H1 (cell line): ENCODE data around the gene HMGCL. TPM values are rescaled to one million over a fixed set of nuclear protein-coding genes. Genes with fewer than 3 reads are reported as not detected.

ENCODE experiments used
- CTCF ChIA-PET: fragments of 300-600 bp; sonication (Branson Sonifier 250); formaldehyde crosslinking; loops from one replicate; lab custom pipeline; 2021; ENCODE audit not compliant: partially characterized antibody; lab: Charles Lee
- POLR2A ChIA-PET: fragments of 300-600 bp; sonication (Branson Sonifier 250); formaldehyde crosslinking; loops from one replicate; lab custom pipeline; 2021; ENCODE audit warnings: inconsistent platforms; ENCODE audit not compliant: partially characterized antibody; lab: Charles Lee
- DNase-seq, 2 experiments: peaks; one replicate each; pipeline versions ENCODE4 v3.0.0 to v3.0.0-alpha.2; 2010 to 2022; ENCODE audit warnings: low spot score in 2 of 2, low read depth in 1 of 2, mixed read lengths in 1 of 2
- FAIRE-seq: peaks from 2 replicates; lab custom pipeline; 2011; peaks lifted over from hg19 to GRCh38; lab: Jason Lieb, UNC
- H2AFZ ChIP-seq: 2 replicates; pipeline ENCODE4 v1.8.1; 2012; ENCODE audit warnings: low read length, inconsistent platforms
- H2AK5ac ChIP-seq: 2 replicates; pipeline ENCODE4 v1.6.1; 2013; ENCODE audit warnings: low read depth, low read length
- H2BK120ac ChIP-seq: replicated peaks from 2 replicates; pipeline ENCODE3; 2013; ENCODE audit warnings: low read depth, low read length, inconsistent platforms
- H2BK12ac ChIP-seq: 2 replicates; pipeline ENCODE4 v1.6.1; 2013; ENCODE audit warnings: low read depth, low read length
- H2BK15ac ChIP-seq: 2 replicates; pipeline ENCODE4 v1.6.1; 2013; ENCODE audit warnings: low read length
- H2BK20ac ChIP-seq: 2 replicates; pipeline ENCODE4 v1.6.1; 2013; ENCODE audit warnings: low read length
- H2BK5ac ChIP-seq: 2 replicates; pipeline ENCODE4 v1.6.1; 2013; ENCODE audit warnings: low read depth, low read length
- H3K14ac ChIP-seq: 2 replicates; pipeline ENCODE4 v1.6.1; 2013; ENCODE audit warnings: inconsistent platforms; ENCODE audit not compliant: insufficient read length
- H3K18ac ChIP-seq: 2 replicates; pipeline ENCODE4 v1.6.1; 2013; ENCODE audit warnings: low read length; ENCODE audit errors: extremely low read depth
- H3K23ac ChIP-seq: 2 replicates; pipeline ENCODE4 v1.6.1; 2013; ENCODE audit warnings: inconsistent platforms; ENCODE audit not compliant: insufficient read length
- H3K23me2 ChIP-seq: 2 replicates; pipeline ENCODE4 v1.6.1; 2013; ENCODE audit warnings: low read depth, low read length
- H3K27ac ChIP-seq: 2 replicates; pipeline ENCODE4 v1.6.1; 2011; ENCODE audit warnings: low read depth, low read length, inconsistent platforms
- H3K27me3 ChIP-seq, 4 experiments: replicated peaks in 1 of 4; 1 replicate in 1 of 4; 2 replicates in 3 of 4; pipeline versions ENCODE4 v1.6.1 to v1.8.1; 2011 to 2013; ENCODE audit warnings: low read length in 3 of 4, mild to moderate bottlenecking in 3 of 4, inconsistent platforms in 2 of 4, mixed read lengths in 2 of 4, moderate library complexity in 1 of 4; ENCODE audit not compliant: control insufficient read depth in 3 of 4, insufficient read depth in 3 of 4; ENCODE audit errors: extremely low read depth in 1 of 4
- H3K36me3 ChIP-seq, 4 experiments: 2 replicates each; pipeline versions ENCODE4 v1.6.1 to v1.8.1; 2011 to 2013; ENCODE audit warnings: mild to moderate bottlenecking in 4 of 4, low read length in 3 of 4, moderate library complexity in 2 of 4, control low read depth in 1 of 4, inconsistent platforms in 1 of 4; ENCODE audit not compliant: insufficient read depth in 4 of 4, control insufficient read depth in 2 of 4
- H3K4ac ChIP-seq: replicated peaks from 2 replicates; pipeline ENCODE3; 2013; ENCODE audit warnings: low read length, low read depth, mixed read lengths, inconsistent platforms; ENCODE audit not compliant: insufficient read length
- H3K4me1 ChIP-seq, 4 experiments: replicated peaks in 1 of 4; 1 replicate in 1 of 4; 2 replicates in 3 of 4; pipeline versions ENCODE4 v1.6.1 to v1.8.1; 2011 to 2013; ENCODE audit warnings: low read length in 3 of 4, inconsistent platforms in 2 of 4, mixed read lengths in 1 of 4; ENCODE audit not compliant: insufficient read depth in 4 of 4, control insufficient read depth in 3 of 4
- H3K4me2 ChIP-seq, 2 experiments: 2 replicates each; pipeline versions ENCODE4 v1.6.1 to v1.8.1; 2011 to 2013; ENCODE audit warnings: low read depth in 2 of 2, low read length in 2 of 2, control low read depth in 1 of 2, inconsistent platforms in 1 of 2, mild to moderate bottlenecking in 1 of 2; ENCODE audit not compliant: insufficient read depth in 1 of 2
- H3K4me3 ChIP-seq, 4 experiments: fragments of 200-600, 300-600 bp in 1 of 4; sonication (generic), shearing (Covaris generic), sonication (Bioruptor Twin) in 1 of 4; 2 replicates each; pipeline versions ENCODE4 v1.5.1 to v1.8.1; 2011 to 2016; ENCODE audit warnings: low read length in 4 of 4, low read depth in 3 of 4, control low read depth in 2 of 4, inconsistent platforms in 2 of 4, mild to moderate bottlenecking in 2 of 4, mixed read lengths in 1 of 4, moderate library complexity in 1 of 4; ENCODE audit not compliant: insufficient read depth in 2 of 4; ENCODE audit errors: extremely low read depth in 1 of 4
- H3K56ac ChIP-seq: replicated peaks from 2 replicates; pipeline ENCODE3; 2013; ENCODE audit warnings: low read depth, mild to moderate bottlenecking, mixed read lengths, low read length, inconsistent platforms; ENCODE audit not compliant: insufficient read length
- H3K79me1 ChIP-seq: 2 replicates; pipeline ENCODE4 v1.6.1; 2013; ENCODE audit warnings: low read depth, low read length, control low read depth
- H3K79me2 ChIP-seq, 2 experiments: 2 replicates each; pipeline versions ENCODE4 v1.6.1 to v1.8.1; 2012 to 2013; ENCODE audit warnings: low read length in 2 of 2, mild to moderate bottlenecking in 2 of 2, inconsistent platforms in 1 of 2; ENCODE audit not compliant: insufficient read depth in 2 of 2, control insufficient read depth in 1 of 2
- H3K9ac ChIP-seq, 4 experiments: replicated peaks in 1 of 4; 1 replicate in 1 of 4; 2 replicates in 3 of 4; pipeline versions ENCODE4 v1.6.1 to v1.8.1; 2011 to 2013; ENCODE audit warnings: low read depth in 3 of 4, low read length in 3 of 4, control low read depth in 2 of 4, mild to moderate bottlenecking in 2 of 4, moderate library complexity in 2 of 4, inconsistent platforms in 1 of 4; ENCODE audit errors: extremely low read depth in 1 of 4
- H3K9me3 ChIP-seq, 2 experiments: 2 replicates each; pipeline versions ENCODE4 v1.6.1 to v1.8.1; 2012 to 2013; ENCODE audit warnings: mild to moderate bottlenecking in 2 of 2, moderate library complexity in 2 of 2, control low read depth in 1 of 2, inconsistent platforms in 1 of 2, low read depth in 1 of 2, low read length in 1 of 2, mixed read lengths in 1 of 2; ENCODE audit not compliant: insufficient read depth in 2 of 2
- H4K20me1 ChIP-seq, 2 experiments: replicated peaks in 1 of 2; 2 replicates each; pipeline versions ENCODE3 to v1.8.1; 2011 to 2013; ENCODE audit warnings: inconsistent platforms in 2 of 2, low read length in 2 of 2, mild to moderate bottlenecking in 1 of 2; ENCODE audit not compliant: insufficient read depth in 2 of 2, control insufficient read depth in 1 of 2
- H4K5ac ChIP-seq: 2 replicates; pipeline ENCODE4 v1.6.1; 2013; ENCODE audit warnings: low read length, low read depth, mixed read lengths, inconsistent platforms; ENCODE audit not compliant: insufficient read length
- H4K8ac ChIP-seq: 2 replicates; pipeline ENCODE4 v1.8.0; 2013; ENCODE audit warnings: mild to moderate bottlenecking, moderate library complexity, low read length, inconsistent platforms; ENCODE audit not compliant: insufficient read depth; ENCODE audit errors: extremely low read depth
- H4K91ac ChIP-seq: replicated peaks from 2 replicates; pipeline ENCODE3; 2013; ENCODE audit warnings: low read length, mixed read lengths, inconsistent platforms; ENCODE audit not compliant: insufficient read length
- SP1 ChIP-seq: IDR thresholded peaks from 2 replicates; pipeline ENCODE4 v1.6.1; 2011; ENCODE audit warnings: low read depth, low read length
- WGBS, 2 experiments: shearing (Covaris generic) in 1 of 2; methylation state at CpG; one replicate each; pipeline versions ENCODE4 v1.1.6 to v1.1.7; 2013 to 2015; ENCODE audit warnings: low lambda C conversion rate in 2 of 2, mixed read lengths in 2 of 2, inconsistent platforms in 1 of 2, low coverage in 1 of 2, missing lambda C conversion rate in 1 of 2; ENCODE audit not compliant: insufficient replicate concordance in 2 of 2, insufficient coverage in 1 of 2, insufficient read length in 1 of 2; ENCODE audit errors: extremely low coverage in 1 of 2, missing lambda C conversion rate in 1 of 2; 5-methylcytosine and 5-hydroxymethylcytosine counted together
- polyA plus RNA-seq, 7 experiments: library from polyadenylated mRNA; depleted of rRNA in 3 of 7; stranded (reverse) in 5 of 7; unstranded in 2 of 7; fragments of >200 nt in 5 of 7; fragments of 200-250 nt in 2 of 7; gene quantifications; 1 replicate in 5 of 7; 2 replicates in 1 of 7; 4 replicates in 1 of 7; pipeline versions ENCODE4 v1.2.1 to v1.2.3, GENCODE V29; 2011 to 2013; ENCODE audit warnings: missing spikeins in 2 of 7, mixed read lengths in 2 of 7
- total RNA-seq: library from RNA; stranded (reverse); fragmentation: NEBNext Ultra II Directional; extraction: Animal tissue kit (Norgen Biotek cat#: 25700); gene quantifications from 2 replicates; pipeline ENCODE4 v1.2.1, GENCODE V29; 2021
- TF ChIP-seq, protein P1 (sequence below), 3 experiments: IDR thresholded peaks; 1 replicate in 2 of 3; 2 replicates in 1 of 3; pipeline versions ENCODE4 v1.5.1 to v1.6.1; 2011; ENCODE audit warnings: low read length in 3 of 3, mild to moderate bottlenecking in 3 of 3, inconsistent platforms in 2 of 3, low read depth in 1 of 3, moderate library complexity in 1 of 3; ENCODE audit not compliant: insufficient read depth in 1 of 3; ENCODE audit errors: control extremely low read depth in 1 of 3

Gene HMGCL
- total and polyA plus RNA-seq, 2 of the 8 experiments (the other 6 are each of a cell fraction or from before 2014, with no cell fraction given) = 13.7 to 19.5 TPM

DNA sequence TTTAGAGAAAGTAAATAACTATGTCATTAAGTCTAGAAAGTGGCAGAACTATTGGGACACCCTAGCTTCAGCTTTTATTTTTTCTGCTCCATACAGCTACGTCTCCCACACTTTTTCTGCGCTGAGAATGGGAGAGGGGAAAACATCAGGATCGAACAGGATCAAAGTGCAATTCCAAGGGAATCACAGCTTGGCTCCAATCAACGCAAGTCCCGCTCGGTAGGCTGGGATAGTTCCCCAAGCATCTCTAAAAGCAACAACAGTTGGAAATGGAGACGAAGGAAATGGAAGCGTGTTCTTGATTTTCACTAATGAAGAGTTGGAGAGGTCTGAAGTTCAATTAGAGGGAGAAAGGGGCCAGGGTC lies 536 bp downstream of the HMGCL start:
- no peak overlapping the region; the same call in 1 of the 2 replicates for H3K18ac ChIP-seq
- CTCF ChIA-PET = interaction anchor here (0.9 to 8.5 kb wide), 5 partner anchors 14 to 79 kb away, joined by 3 to 99 read pairs (median 6); no protein-coding TSS in a partner anchor
- peaks cover 0 to 3% of the 10 kb centered on the region in 2 experiments; a peak in 1 of 4 replicates for H3K79me2 ChIP-seq
- peaks cover 4% of the 10 kb centered on the region for H3K23me2 ChIP-seq
- H3K4ac ChIP-seq = no peak overlapping the region
- no peak overlapping the region for H3K14ac ChIP-seq
- H2BK20ac ChIP-seq = no peak overlapping the region
- peak overlapping the region; percentile 98 for H4K8ac ChIP-seq
- H4K20me1 ChIP-seq = no peaks in the 10 kb centered on the region
- H2BK120ac ChIP-seq = peak overlapping the region; percentile 68
- H3K27ac ChIP-seq = peak overlapping the region; percentile 96
- H3K23ac ChIP-seq = no peak overlapping the region
- DNase-seq (no peak), FAIRE-seq (no peak)
- 0 out of 2 replicates have a peak, but pooled peaks cover 3% of the 10 kb centered on the region for H3K79me1 ChIP-seq
- 9% methylated on average over 8 of the region's 8 CpGs; no CpG with 5 or more reads in 1 of the 2 experiments for WGBS, 2 experiments
- H4K91ac ChIP-seq = no peak overlapping the region
- POLR2A ChIA-PET = interaction anchor here (0.7 to 4.2 kb wide), 10 partner anchors 8 to 63 kb away, joined by 3 to 28 read pairs (median 4); partner anchors contain the start of genes GALE and PITHD1
- H3K4me3 ChIP-seq = peak overlapping the region; percentile 90 to 96 (median 94)
- no peaks in the 10 kb centered on the region for H3K27me3 ChIP-seq
- H3K56ac ChIP-seq = peak overlapping the region; percentile 42
- H2AFZ ChIP-seq = peak overlapping the region; percentile 28; the same call in 1 of the 2 replicates
- H3K4me2 ChIP-seq = peak overlapping the region; percentile 86 to 88
- H3K4me1 ChIP-seq = peaks cover 0 to 6% (median 1%) of the 10 kb centered on the region in 4 experiments; a peak in 2 of 7 replicates
- H2BK15ac ChIP-seq = no peak overlapping the region
- H2AK5ac ChIP-seq = no peak overlapping the region
- H3K36me3 ChIP-seq = no peaks in the 10 kb centered on the region
- peak overlapping the region; percentile 32 for H4K5ac ChIP-seq
- peak overlapping the region; percentile 96 for H2BK5ac ChIP-seq
- no peak overlapping the region for H2BK12ac ChIP-seq
- H3K9ac ChIP-seq = peak overlapping the region; percentile 90 to 94 (median 93)
- no peaks in the 10 kb centered on the region for H3K9me3 ChIP-seq
- TF ChIP-seq, protein P1, sequence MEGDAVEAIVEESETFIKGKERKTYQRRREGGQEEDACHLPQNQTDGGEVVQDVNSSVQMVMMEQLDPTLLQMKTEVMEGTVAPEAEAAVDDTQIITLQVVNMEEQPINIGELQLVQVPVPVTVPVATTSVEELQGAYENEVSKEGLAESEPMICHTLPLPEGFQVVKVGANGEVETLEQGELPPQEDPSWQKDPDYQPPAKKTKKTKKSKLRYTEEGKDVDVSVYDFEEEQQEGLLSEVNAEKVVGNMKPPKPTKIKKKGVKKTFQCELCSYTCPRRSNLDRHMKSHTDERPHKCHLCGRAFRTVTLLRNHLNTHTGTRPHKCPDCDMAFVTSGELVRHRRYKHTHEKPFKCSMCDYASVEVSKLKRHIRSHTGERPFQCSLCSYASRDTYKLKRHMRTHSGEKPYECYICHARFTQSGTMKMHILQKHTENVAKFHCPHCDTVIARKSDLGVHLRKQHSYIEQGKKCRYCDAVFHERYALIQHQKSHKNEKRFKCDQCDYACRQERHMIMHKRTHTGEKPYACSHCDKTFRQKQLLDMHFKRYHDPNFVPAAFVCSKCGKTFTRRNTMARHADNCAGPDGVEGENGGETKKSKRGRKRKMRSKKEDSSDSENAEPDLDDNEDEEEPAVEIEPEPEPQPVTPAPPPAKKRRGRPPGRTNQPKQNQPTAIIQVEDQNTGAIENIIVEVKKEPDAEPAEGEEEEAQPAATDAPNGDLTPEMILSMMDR (IDR thresholded peaks at IDR 0.05; ENCODE audit: control extremely low read depth in 1 of 3, insufficient read depth in 1 of 3, low read depth in 1 of 3, low read length in 3 of 3) = no peak
- TF ChIP-seq SP1 = no peak
